C4-2B (cell line): ENCODE results near the gene COL15A1.
"Not testable (repeated sequence)": the region's sequence is repeated elsewhere in the genome, so short reads cannot be mapped to it uniquely, and the experiment has no call there.

Experiments used
- H3K27ac ChIP-seq: fragments of 450-650 bp; 2 replicates; pipeline ENCODE4 v1.5.1; 2017
- CTCF ChIP-seq: fragments of 450-650 bp; conservative IDR thresholded peaks from 2 replicates; pipeline ENCODE4 v1.5.1; 2017; ENCODE audit warnings: mild to moderate bottlenecking
- ZFX ChIP-seq: fragments of 450-650 bp; IDR thresholded peaks from 2 replicates; pipeline ENCODE4 v1.6.1; 2017

Gene COL15A1

GRCh38 chr9:99085949-99086948 lies 142.5 kb downstream of the COL15A1 start:
- no peak for TF ChIP-seq ZFX
- no peak overlapping the region for H3K27ac ChIP-seq

- no peak for TF ChIP-seq CTCF
- no peak for TF ChIP-seq ZFX
- no peak overlapping the region for H3K27ac ChIP-seq
Observed at GRCh38 chr9:99087462-99087861, 143.8 kb downstream of the COL15A1 start.

GRCh38 chr9:99090336-99091130 lies 146.8 kb downstream of the COL15A1 start:
- TF ChIP-seq CTCF (no peak), ZFX (no peak)
- no peak overlapping the region for H3K27ac ChIP-seq

GRCh38 chr9:99092643-99093491 lies 149.2 kb downstream of the COL15A1 start:
- no peak for TF ChIP-seq CTCF
- TF ChIP-seq ZFX: no peak
- no peak overlapping the region for H3K27ac ChIP-seq

- TF ChIP-seq ZFX (no peak), CTCF (no peak)
- H3K27ac ChIP-seq: no peak overlapping the region
Observed at GRCh38 chr9:99093492-99093791, 149.7 kb downstream of the COL15A1 start.

GRCh38 chr9:99095565-99095964 lies 151.9 kb downstream of the COL15A1 start:
- TF ChIP-seq ZFX (no peak), CTCF (no peak)

GRCh38 chr9:99096409-99096808 lies 152.7 kb downstream of the COL15A1 start:
- no peak overlapping the region for H3K27ac ChIP-seq
- no peak for TF ChIP-seq CTCF
- TF ChIP-seq ZFX: no peak

More at GRCh38 chr9:99095565-99095964, 151.9 kb downstream of the COL15A1 start:
- no peak overlapping the region for H3K27ac ChIP-seq

- H3K27ac ChIP-seq: not testable (repeated sequence)
Observed at GRCh38 chr9:99099806-99100585, 156.3 kb downstream of the COL15A1 start.
